SU-DHL-6 (cell line): ENCODE data around the gene ZNF320.
"Not testable (repeated sequence)": the region's sequence is repeated elsewhere in the genome, so short reads cannot be mapped to it uniquely, and the experiment has no call there.

Experiments used
- H2AFZ ChIP-seq: fragments of 200-600 bp; sonication (generic); 2 replicates; pipeline ENCODE4 v1.6.1; 2014; ENCODE audit warnings: low read depth, mild to moderate bottlenecking, moderate library complexity, mixed read lengths, antibody characterized with exemption, low read length; ENCODE audit not compliant: severe bottlenecking
- H3F3A ChIP-seq: fragments of 200-600 bp; shearing (Covaris generic); 2 replicates; pipeline ENCODE4 v1.6.0; 2016; ENCODE audit warnings: antibody characterized with exemption, mild to moderate bottlenecking; ENCODE audit not compliant: insufficient read depth
- H3K27ac ChIP-seq: fragments of 200-600 bp; sonication (generic); 2 replicates; pipeline ENCODE4 v1.5.1; 2016; ENCODE audit warnings: low read depth, mild to moderate bottlenecking, low read length, moderate library complexity, mixed read lengths
- H3K27me3 ChIP-seq: fragments of 200-600 bp; sonication (generic), shearing (Covaris generic); 2 replicates; pipeline ENCODE4 v1.6.0; 2014; ENCODE audit warnings: mild to moderate bottlenecking, low read length
- H3K36me3 ChIP-seq: fragments of 200-600 bp; sonication (generic); 2 replicates; pipeline ENCODE4 v1.6.1; 2014; ENCODE audit warnings: mild to moderate bottlenecking, low read length, mixed read lengths
- H3K4me2 ChIP-seq: fragments of 300-600, 200-600 bp; shearing (Covaris generic), sonication (generic); 2 replicates; pipeline ENCODE4 v1.6.0; 2014; ENCODE audit warnings: low read length, low read depth, mild to moderate bottlenecking; ENCODE audit not compliant: poor library complexity, severe bottlenecking
- H3K4me3 ChIP-seq: fragments of 200-600 bp; sonication (generic); 2 replicates; pipeline ENCODE4 v1.5.1; 2014; ENCODE audit warnings: antibody characterized with exemption, low read length, mild to moderate bottlenecking, mixed read lengths; ENCODE audit not compliant: insufficient read depth, poor library complexity, severe bottlenecking
- H3K79me2 ChIP-seq: fragments of 200-600 bp; sonication (generic); 2 replicates; pipeline ENCODE4 v1.6.1; 2014; ENCODE audit warnings: mild to moderate bottlenecking, low read length, moderate library complexity; ENCODE audit not compliant: insufficient read depth
- H3K9ac ChIP-seq: fragments of 200-600 bp; sonication (generic); 2 replicates; pipeline ENCODE4 v1.7.0; 2014; ENCODE audit warnings: mild to moderate bottlenecking, low read length
- H3K9me2 ChIP-seq: fragments of 200-600 bp; sonication (generic); replicated peaks from 2 replicates; pipeline ENCODE4 v1.6.1; 2014; ENCODE audit warnings: low read length; ENCODE audit not compliant: insufficient read depth
- H3K9me3 ChIP-seq: fragments of 200-600 bp; sonication (generic); 2 replicates; pipeline ENCODE4 v1.6.1; 2014; ENCODE audit warnings: low read length, mixed read lengths; ENCODE audit not compliant: insufficient read depth
- H4K20me1 ChIP-seq: fragments of 200-600 bp; sonication (generic); 2 replicates; pipeline ENCODE4 v1.6.1; 2014; ENCODE audit warnings: low read depth, mild to moderate bottlenecking, antibody characterized with exemption, low read length, moderate library complexity, mixed read lengths
- EZH2phosphoT487 ChIP-seq: fragments of 200-600 bp; sonication (generic), shearing (Covaris generic); conservative IDR thresholded peaks from 2 replicates; pipeline ENCODE4 v1.6.1; 2018; ENCODE audit warnings: mild to moderate bottlenecking, antibody characterized with exemption, low read length, moderate library complexity, mixed read lengths
- TF ChIP-seq, protein P1 (sequence below): fragments of 200-600 bp; sonication (generic); IDR thresholded peaks from one replicate; pipeline ENCODE4 v1.5.1; 2017; ENCODE audit warnings: antibody characterized with exemption, mild to moderate bottlenecking, low read length, moderate library complexity; ENCODE audit not compliant: insufficient read depth, poor library complexity, severe bottlenecking

ZNF320 gene

DNA sequence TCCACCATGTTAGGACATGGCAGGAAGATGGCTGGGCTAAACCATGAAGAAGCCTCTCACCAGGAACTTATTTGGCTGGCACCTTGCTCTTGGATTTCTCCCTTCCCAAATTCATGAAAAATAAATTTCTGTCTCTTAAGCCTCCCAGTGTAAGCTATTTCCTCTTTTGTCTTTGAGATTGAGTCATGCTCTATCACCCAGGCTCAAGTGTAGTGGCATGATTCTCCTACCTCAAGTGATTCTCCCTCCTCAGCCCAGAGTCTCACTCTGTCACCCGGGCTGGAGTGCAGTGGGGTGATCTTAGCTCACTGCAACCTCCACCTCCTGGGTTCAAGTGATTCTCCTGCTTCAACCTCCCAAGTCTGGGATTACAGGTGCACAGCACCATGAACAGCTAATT lies 13.2 kb upstream of the ZNF320 start:
- H2AFZ ChIP-seq = no peak overlapping the region
- H3K79me2 ChIP-seq = no peaks in the 10 kb centered on the region
- no peak overlapping the region for H3K27ac ChIP-seq
- no peaks in the 10 kb centered on the region for H4K20me1 ChIP-seq
- H3K9me3 ChIP-seq = no peaks in the 10 kb centered on the region
- no peak overlapping the region for H3K4me2 ChIP-seq
- no peaks in the 10 kb centered on the region for H3K27me3 ChIP-seq
- peaks cover 14% of the 10 kb centered on the region for H3K36me3 ChIP-seq
- TF ChIP-seq, protein P1, sequence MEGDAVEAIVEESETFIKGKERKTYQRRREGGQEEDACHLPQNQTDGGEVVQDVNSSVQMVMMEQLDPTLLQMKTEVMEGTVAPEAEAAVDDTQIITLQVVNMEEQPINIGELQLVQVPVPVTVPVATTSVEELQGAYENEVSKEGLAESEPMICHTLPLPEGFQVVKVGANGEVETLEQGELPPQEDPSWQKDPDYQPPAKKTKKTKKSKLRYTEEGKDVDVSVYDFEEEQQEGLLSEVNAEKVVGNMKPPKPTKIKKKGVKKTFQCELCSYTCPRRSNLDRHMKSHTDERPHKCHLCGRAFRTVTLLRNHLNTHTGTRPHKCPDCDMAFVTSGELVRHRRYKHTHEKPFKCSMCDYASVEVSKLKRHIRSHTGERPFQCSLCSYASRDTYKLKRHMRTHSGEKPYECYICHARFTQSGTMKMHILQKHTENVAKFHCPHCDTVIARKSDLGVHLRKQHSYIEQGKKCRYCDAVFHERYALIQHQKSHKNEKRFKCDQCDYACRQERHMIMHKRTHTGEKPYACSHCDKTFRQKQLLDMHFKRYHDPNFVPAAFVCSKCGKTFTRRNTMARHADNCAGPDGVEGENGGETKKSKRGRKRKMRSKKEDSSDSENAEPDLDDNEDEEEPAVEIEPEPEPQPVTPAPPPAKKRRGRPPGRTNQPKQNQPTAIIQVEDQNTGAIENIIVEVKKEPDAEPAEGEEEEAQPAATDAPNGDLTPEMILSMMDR = no peak
- TF ChIP-seq EZH2phosphoT487 = no peak
- H3K4me3 ChIP-seq = no peak overlapping the region
- H3K9me2 ChIP-seq = no peaks in the 10 kb centered on the region
- H3F3A ChIP-seq = no peaks in the 10 kb centered on the region
- H3K9ac ChIP-seq = no peak overlapping the region

DNA sequence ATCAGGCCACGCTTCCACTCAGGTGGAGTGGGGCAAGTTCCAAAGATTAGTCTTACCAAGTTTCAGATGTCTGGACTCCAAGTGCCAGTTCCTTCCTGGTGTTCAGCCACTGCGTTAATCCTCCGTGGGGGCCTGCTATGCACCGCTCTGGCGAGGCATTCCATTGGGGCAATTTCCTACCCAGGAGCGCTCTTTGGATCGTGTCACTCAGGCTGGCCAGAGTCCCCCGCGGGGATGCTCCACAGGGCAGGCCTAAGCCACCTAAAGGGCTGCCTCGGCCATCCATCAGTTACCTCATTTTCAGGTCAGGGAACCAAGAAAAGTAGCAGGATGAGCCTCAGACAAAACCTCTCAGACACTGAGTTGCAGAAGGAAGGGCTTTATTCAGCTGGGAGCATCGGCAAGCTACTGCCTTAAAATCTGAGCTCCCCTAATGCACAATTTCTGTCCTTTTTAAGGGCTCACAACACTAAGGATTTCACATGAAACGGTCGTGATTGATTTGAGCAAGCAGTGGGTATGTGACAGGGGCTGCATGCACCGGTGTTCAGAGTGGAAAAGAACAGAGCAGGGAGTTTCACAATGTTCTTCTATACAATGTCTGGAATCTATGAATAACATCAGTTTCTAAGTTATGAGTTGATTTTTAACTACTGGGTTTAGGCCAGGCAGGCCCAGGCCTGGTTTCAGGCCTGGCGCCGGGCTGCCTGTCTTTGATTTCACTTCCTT lies 6.8 kb upstream of the ZNF320 start:
- not testable (repeated sequence) for H4K20me1 ChIP-seq, H3K4me3 ChIP-seq, H3K9me2 ChIP-seq, H3K27me3 ChIP-seq, H2AFZ ChIP-seq, H3K79me2 ChIP-seq, H3F3A ChIP-seq, H3K9me3 ChIP-seq
- Histone ChIP-seq H3K36me3 (peaks cover 11% of the 10 kb centered on the region), H3K9ac (peak overlapping the region; percentile 28; the same call in 1 of the 2 replicates), H3K27ac (peak overlapping the region; percentile 47), H3K4me2 (peak overlapping the region; percentile 31)

DNA sequence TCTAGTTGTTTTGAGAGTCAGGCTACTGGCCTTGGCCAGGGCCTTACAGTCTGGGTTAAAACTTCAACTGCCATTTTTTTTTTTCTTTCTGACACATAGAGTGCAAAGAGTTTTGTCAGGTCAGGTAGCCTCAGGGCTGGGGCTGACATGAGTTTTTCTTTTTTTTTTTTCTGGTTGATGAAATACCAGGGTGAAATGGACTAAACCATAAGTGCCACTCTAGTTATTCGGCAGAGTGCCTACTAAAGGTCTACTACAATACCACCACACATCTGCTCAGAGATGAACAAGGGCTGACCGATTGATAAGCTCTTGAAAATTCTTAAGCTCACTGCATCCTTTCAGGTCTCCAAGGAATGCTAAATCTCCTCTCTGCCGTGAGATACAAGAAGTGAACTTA lies 4.4 kb upstream of the ZNF320 start:
- no peak overlapping the region for H3K9ac ChIP-seq
- no peaks in the 10 kb centered on the region for H3K27me3 ChIP-seq
- no peaks in the 10 kb centered on the region; the same call in 1 of the 2 replicates for H3F3A ChIP-seq
- H3K9me2 ChIP-seq = no peaks in the 10 kb centered on the region
- H3K79me2 ChIP-seq = peaks cover 6% of the 10 kb centered on the region
- H3K4me3 ChIP-seq = no peak overlapping the region
- H4K20me1 ChIP-seq = no peaks in the 10 kb centered on the region
- no peak overlapping the region for H2AFZ ChIP-seq
- no peak overlapping the region for H3K4me2 ChIP-seq
- no peaks in the 10 kb centered on the region for H3K9me3 ChIP-seq
- H3K27ac ChIP-seq = no peak overlapping the region
- no peak for TF ChIP-seq EZH2phosphoT487
- TF ChIP-seq, protein P1 = no peak
- no peaks in the 10 kb centered on the region for H3K36me3 ChIP-seq

DNA sequence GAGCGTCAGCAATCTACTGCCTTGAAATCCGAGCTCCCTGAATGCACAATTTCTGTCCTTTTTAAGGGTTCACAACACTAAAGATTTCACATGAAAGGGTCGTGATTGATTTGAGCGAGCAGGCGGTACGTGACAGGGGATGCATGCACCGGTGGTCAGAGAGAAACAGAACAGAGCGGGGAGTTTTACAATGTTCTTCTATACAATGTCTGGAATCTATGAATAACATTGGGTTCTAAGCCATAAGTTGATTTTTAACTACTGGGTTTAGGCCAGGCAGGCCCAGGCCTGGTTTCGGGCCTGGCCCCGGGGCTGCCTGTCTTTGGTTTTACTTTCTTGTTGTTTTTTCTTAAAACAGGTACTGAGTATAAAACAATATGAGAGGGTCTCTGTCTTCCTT lies 1.2 kb upstream of the ZNF320 start:
- not testable (repeated sequence) for H3K4me3 ChIP-seq, H2AFZ ChIP-seq, H3K9me2 ChIP-seq, H4K20me1 ChIP-seq, H3K4me2 ChIP-seq, H3K27me3 ChIP-seq, H3K27ac ChIP-seq, H3K36me3 ChIP-seq, H3F3A ChIP-seq, H3K9ac ChIP-seq, H3K9me3 ChIP-seq
- peaks cover 37% of the 10 kb centered on the region for H3K79me2 ChIP-seq
